PFSK-1 (cell line): Measurements from ENCODE around the gene DCTN4.

Experiments used
- FOXP2 ChIP-seq: optimal IDR thresholded peaks from 2 replicates; pipeline ENCODE3; 2011; ENCODE audit warnings: borderline replicate concordance, control low read depth, inconsistent platforms; ENCODE audit not compliant: insufficient read depth; ENCODE audit errors: extremely low read length, extremely low read depth
- POLR2AphosphoS5 ChIP-seq: IDR thresholded peaks from 2 replicates; pipeline ENCODE4 v1.6.1; 2012; ENCODE audit warnings: low read depth, mild to moderate bottlenecking, control low read depth, low read length, moderate library complexity
- REST ChIP-seq, 2 experiments: IDR thresholded peaks; 2 replicates each; pipeline versions ENCODE4 v1.6.1 to v1.8.0; 2011 to 2012; ENCODE audit warnings: low read depth in 2 of 2, low read length in 2 of 2, control low read depth in 1 of 2, inconsistent platforms in 1 of 2, mild to moderate bottlenecking in 1 of 2, moderate library complexity in 1 of 2; ENCODE audit not compliant: insufficient read depth in 1 of 2
- SIN3A ChIP-seq: IDR thresholded peaks from 2 replicates; pipeline ENCODE4 v1.6.1; 2012; ENCODE audit warnings: mild to moderate bottlenecking, low read length, moderate library complexity, borderline replicate concordance; ENCODE audit not compliant: insufficient read depth
- TAF1 ChIP-seq: IDR thresholded peaks from 2 replicates; pipeline ENCODE4 v1.6.1; 2012; ENCODE audit warnings: low read length, control low read depth, borderline replicate concordance; ENCODE audit not compliant: insufficient read depth

- no peak for TF ChIP-seq REST (IDR thresholded peaks at IDR 0.05; ENCODE audit: insufficient read depth in 1 of 2, low read depth in 2 of 2, low read length in 2 of 2)
- TF ChIP-seq TAF1 = no peak
- no peak for TF ChIP-seq POLR2AphosphoS5
- no peak for TF ChIP-seq SIN3A
- no peak for TF ChIP-seq FOXP2
Observed at GRCh38 chr5:150788977-150789376, 30.2 kb upstream of the DCTN4 start.
